GM12872 (cell line): ENCODE measurements around the gene PCNX1.

Source experiments
- CTCF ChIP-seq: IDR thresholded peaks from 3 replicates; pipeline ENCODE4 v1.5.1; 2011; ENCODE audit warnings: low read depth, mild to moderate bottlenecking, low read length, moderate library complexity; ENCODE audit not compliant: insufficient read depth

The PCNX1 gene

DNA sequence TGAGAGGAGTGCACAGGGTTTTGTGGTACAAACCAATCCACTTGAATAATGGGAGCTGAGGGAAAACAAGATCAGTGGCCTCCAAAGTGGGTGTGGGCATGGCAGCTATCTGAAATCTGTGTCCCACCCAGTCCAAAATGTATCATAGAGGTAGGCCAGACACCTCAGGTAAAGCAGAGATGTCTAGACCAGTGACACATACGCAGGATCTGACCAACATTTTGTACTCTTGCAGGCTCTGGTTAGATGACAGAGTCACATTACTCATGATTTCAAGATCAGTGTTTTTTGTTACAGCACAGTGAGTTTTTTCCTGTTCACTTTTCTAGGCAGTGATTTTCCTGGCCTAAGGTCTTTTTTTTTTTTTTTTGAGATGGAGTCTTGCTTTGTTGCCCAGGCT, 211.8 kb downstream of the PCNX1 start:
- TF ChIP-seq CTCF: no peak

GRCh38 chr14:71119832-71120231, 212.6 kb downstream of the PCNX1 start:
- no peak for TF ChIP-seq CTCF

GRCh38 chr14:71121001-71121400, 213.7 kb downstream of the PCNX1 start:
- no peak for TF ChIP-seq CTCF

- no peak for TF ChIP-seq CTCF
Measured at GRCh38 chr14:71121711-71122110, 214.5 kb downstream of the PCNX1 start.

- TF ChIP-seq CTCF: no peak
Measured at GRCh38 chr14:71122866-71123565, 215.8 kb downstream of the PCNX1 start.

GRCh38 chr14:71123579-71124135, 216.4 kb downstream of the PCNX1 start:
- TF ChIP-seq CTCF: no peak

GRCh38 chr14:71130491-71131179, 223.4 kb downstream of the PCNX1 start:
- no peak for TF ChIP-seq CTCF
